Measurements from ENCODE around the gene ROR1. TPM values are rescaled to one million over a fixed set of nuclear protein-coding genes. Genes with fewer than 3 reads are reported as not detected.

ROR1 gene
- total and polyA plus RNA-seq, 4 donors = 4.0 to 30.9 (median 11.4) TPM

GRCh38 chr1:64074767-64075166, 300.9 kb downstream of the ROR1 start:
- Histone ChIP-seq H3K4me3 (ENCODE audit: low read length in 2 of 2) (no peak overlapping the region), H3K36me3 (ENCODE audit: control insufficient read depth in 1 of 2, insufficient read depth in 2 of 2, low read length in 1 of 2) (no peaks in the 10 kb centered on the region), H3K4me1 (ENCODE audit: control insufficient read depth in 1 of 2, insufficient read depth in 2 of 2, low read length in 2 of 2) (peaks cover 4 to 17% of the 10 kb centered on the region in 2 donors), H3K9me3 (ENCODE audit: control insufficient read depth, low read length) (no peaks in the 10 kb centered on the region), H3K27ac (ENCODE audit: low read depth in 1 of 2, low read length in 2 of 2) (no peak overlapping the region), H3K27me3 (ENCODE audit: control insufficient read depth in 1 of 2, insufficient read depth in 2 of 2, low read length in 1 of 2) (no peaks in the 10 kb centered on the region)
- no peak for DNase-seq
- intact Hi-C loops (cut with DNase I) = no loop called here
- no peak for ATAC-seq (ENCODE audit: low FRiP score)
- 81 to 88% methylated on average over 4 of the region's 4 CpGs for WGBS, 2 donors

- H3K9me3 ChIP-seq (ENCODE audit: control insufficient read depth, low read length) = no peaks in the 10 kb centered on the region
- ATAC-seq (ENCODE audit: low FRiP score) (no peak), DNase-seq (no peak)
- intact Hi-C loops (cut with DNase I) = no loop called here
- H3K4me3 ChIP-seq (ENCODE audit: low read length in 2 of 2) = no peak overlapping the region
- H3K27ac ChIP-seq (ENCODE audit: low read depth in 1 of 2, low read length in 2 of 2) = no peak overlapping the region
- 70 to 73% methylated on average over 8 of the region's 8 CpGs for WGBS, 2 donors
- peaks cover 4 to 12% of the 10 kb centered on the region in 2 donors for H3K4me1 ChIP-seq (ENCODE audit: control insufficient read depth in 1 of 2, insufficient read depth in 2 of 2, low read length in 2 of 2)
- no peaks in the 10 kb centered on the region for H3K36me3 ChIP-seq (ENCODE audit: control insufficient read depth in 1 of 2, insufficient read depth in 2 of 2, low read length in 1 of 2)
- no peaks in the 10 kb centered on the region for H3K27me3 ChIP-seq (ENCODE audit: control insufficient read depth in 1 of 2, insufficient read depth in 2 of 2, low read length in 1 of 2)
These were observed 303.6 kb downstream of the ROR1 start for GRCh38 chr1:64077281-64077940.

DNA sequence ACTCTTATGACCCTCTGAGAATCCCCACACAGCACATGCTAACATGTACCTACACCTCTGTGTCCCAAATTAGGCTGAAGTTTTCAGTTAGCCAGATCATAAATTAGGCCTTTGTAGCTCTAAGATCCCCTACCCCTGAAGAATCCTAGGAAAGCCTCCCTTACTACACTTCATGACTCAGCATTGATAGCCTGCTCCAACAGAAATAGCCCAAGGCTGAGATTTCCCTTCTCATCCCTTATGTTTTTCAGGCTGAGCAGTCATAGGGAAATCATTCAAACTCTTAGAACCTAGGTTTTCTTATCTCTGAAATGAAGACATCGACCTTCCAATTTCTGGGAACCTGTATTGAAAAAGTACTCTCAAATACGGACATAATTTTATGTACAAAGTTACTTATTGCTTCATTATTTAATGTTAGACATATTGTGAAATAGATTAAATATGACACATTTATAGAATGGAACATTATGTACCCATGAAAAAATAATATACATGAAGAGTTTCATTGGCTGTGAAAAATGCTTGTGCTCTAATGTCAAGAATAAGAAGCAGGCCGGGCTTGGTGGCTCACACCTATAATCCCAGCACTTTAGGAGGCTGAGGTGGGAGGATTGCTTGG, 307.2 kb downstream of the ROR1 start:
- intact Hi-C loops (cut with DNase I) = no loop called here
- peaks cover 5 to 13% of the 10 kb centered on the region in 2 donors for H3K4me1 ChIP-seq (ENCODE audit: control insufficient read depth in 1 of 2, insufficient read depth in 2 of 2, low read length in 2 of 2)

DNA sequence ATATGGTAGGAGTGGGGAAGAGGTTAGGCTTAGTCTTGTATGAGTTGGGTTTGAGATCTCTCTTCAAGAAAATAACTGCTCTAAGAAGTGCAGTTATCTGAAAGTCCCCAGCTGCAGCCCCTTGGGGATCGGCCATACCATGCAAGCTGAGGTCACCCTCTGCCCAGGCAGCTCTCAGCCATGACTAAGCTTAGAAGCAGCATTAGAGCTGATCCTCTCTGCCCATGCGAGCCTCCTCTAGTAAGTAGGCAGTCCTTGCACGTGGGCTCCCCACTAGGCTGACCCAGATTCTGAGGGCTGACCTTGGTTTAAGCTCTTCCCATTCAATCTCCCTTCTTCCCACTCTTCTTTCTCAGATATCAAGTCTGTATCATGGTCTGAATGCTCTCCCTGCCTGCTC, 308.6 kb downstream of the ROR1 start:
- no peaks in the 10 kb centered on the region for H3K27me3 ChIP-seq (ENCODE audit: control insufficient read depth in 1 of 2, insufficient read depth in 2 of 2, low read length in 1 of 2)
- no peak for ATAC-seq (ENCODE audit: low FRiP score)
- no peaks in the 10 kb centered on the region for H3K9me3 ChIP-seq (ENCODE audit: control insufficient read depth, low read length)
- H3K36me3 ChIP-seq (ENCODE audit: control insufficient read depth in 1 of 2, insufficient read depth in 2 of 2, low read length in 1 of 2) = no peaks in the 10 kb centered on the region
- H3K27ac ChIP-seq (ENCODE audit: low read depth in 1 of 2, low read length in 2 of 2) = peak overlapping the region in 1 of 2 donors; percentile 8
- peak; percentile 51 to 80 for DNase-seq
- intact Hi-C loops (cut with DNase I) = no loop called here
- 13 to 25% methylated on average over 3 of the region's 3 CpGs for WGBS, 2 donors
- peaks cover 5 to 15% of the 10 kb centered on the region in 2 donors for H3K4me1 ChIP-seq (ENCODE audit: control insufficient read depth in 1 of 2, insufficient read depth in 2 of 2, low read length in 2 of 2)
- H3K4me3 ChIP-seq (ENCODE audit: low read length in 2 of 2) = no peak overlapping the region

More for the DNA sequence above, 307.2 kb downstream of the ROR1 start:
- Histone ChIP-seq H3K36me3 (ENCODE audit: control insufficient read depth in 1 of 2, insufficient read depth in 2 of 2, low read length in 1 of 2) (no peaks in the 10 kb centered on the region), H3K4me3 (ENCODE audit: low read length in 2 of 2) (no peak overlapping the region), H3K27me3 (ENCODE audit: control insufficient read depth in 1 of 2, insufficient read depth in 2 of 2, low read length in 1 of 2) (no peaks in the 10 kb centered on the region), H3K9me3 (ENCODE audit: control insufficient read depth, low read length) (no peaks in the 10 kb centered on the region), H3K27ac (ENCODE audit: low read depth in 1 of 2, low read length in 2 of 2) (no peak overlapping the region)
- WGBS, 2 donors = 83 to 86% methylated on average over 3 of the region's 3 CpGs
- ATAC-seq (ENCODE audit: low FRiP score) (no peak), DNase-seq (no peak)

- H3K36me3 ChIP-seq (ENCODE audit: control insufficient read depth in 1 of 2, insufficient read depth in 2 of 2, low read length in 1 of 2) = no peaks in the 10 kb centered on the region
- DNase-seq = no peak
- ATAC-seq (ENCODE audit: low FRiP score) = no peak
- H3K4me3 ChIP-seq (ENCODE audit: low read length in 2 of 2) = no peak overlapping the region
- peaks cover 5 to 18% of the 10 kb centered on the region in 2 donors for H3K4me1 ChIP-seq (ENCODE audit: control insufficient read depth in 1 of 2, insufficient read depth in 2 of 2, low read length in 2 of 2)
- peak overlapping the region in 1 of 2 donors; percentile 78 for H3K27ac ChIP-seq (ENCODE audit: low read depth in 1 of 2, low read length in 2 of 2)
- no peaks in the 10 kb centered on the region for H3K27me3 ChIP-seq (ENCODE audit: control insufficient read depth in 1 of 2, insufficient read depth in 2 of 2, low read length in 1 of 2)
- intact Hi-C loops (cut with DNase I) = no loop called here
- no peaks in the 10 kb centered on the region for H3K9me3 ChIP-seq (ENCODE audit: control insufficient read depth, low read length)
- 0 to 8% methylated on average over 2 of the region's 2 CpGs for WGBS, 2 donors
These were observed 310.6 kb downstream of the ROR1 start for GRCh38 chr1:64084451-64084850.

DNA sequence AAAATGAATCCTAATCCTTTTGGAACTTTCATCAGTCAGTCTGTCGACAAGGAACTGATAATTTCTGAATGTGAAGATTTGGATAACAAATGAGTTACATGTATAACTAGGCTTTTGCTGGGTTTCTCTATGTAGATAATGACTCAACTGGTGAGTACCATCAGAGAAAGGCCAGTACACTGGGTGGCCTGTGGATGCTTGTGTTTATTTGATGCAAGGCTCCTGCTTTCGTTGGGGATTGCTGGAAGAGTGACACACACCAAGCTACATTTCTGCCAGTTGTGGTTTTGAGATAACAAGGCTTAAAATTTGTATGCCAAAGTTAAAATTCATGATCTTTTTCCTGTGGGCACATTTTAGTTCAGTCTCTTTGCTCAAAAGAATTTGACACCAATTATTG, 314.0 kb downstream of the ROR1 start:
- Histone ChIP-seq H3K4me1 (ENCODE audit: control insufficient read depth in 1 of 2, insufficient read depth in 2 of 2, low read length in 2 of 2) (peaks cover 5 to 24% of the 10 kb centered on the region in 2 donors), H3K9me3 (ENCODE audit: control insufficient read depth, low read length) (no peaks in the 10 kb centered on the region), H3K36me3 (ENCODE audit: control insufficient read depth in 1 of 2, insufficient read depth in 2 of 2, low read length in 1 of 2) (no peaks in the 10 kb centered on the region), H3K27me3 (ENCODE audit: control insufficient read depth in 1 of 2, insufficient read depth in 2 of 2, low read length in 1 of 2) (no peaks in the 10 kb centered on the region), H3K27ac (ENCODE audit: low read depth in 1 of 2, low read length in 2 of 2) (no peak overlapping the region), H3K4me3 (ENCODE audit: low read length in 2 of 2) (no peak overlapping the region)
- intact Hi-C loops (cut with DNase I) = no loop called here
- WGBS, 2 donors = 1 to 5% methylated on average over 2 of the region's 2 CpGs
- ATAC-seq (ENCODE audit: low FRiP score) = no peak
- no peak for DNase-seq

DNA sequence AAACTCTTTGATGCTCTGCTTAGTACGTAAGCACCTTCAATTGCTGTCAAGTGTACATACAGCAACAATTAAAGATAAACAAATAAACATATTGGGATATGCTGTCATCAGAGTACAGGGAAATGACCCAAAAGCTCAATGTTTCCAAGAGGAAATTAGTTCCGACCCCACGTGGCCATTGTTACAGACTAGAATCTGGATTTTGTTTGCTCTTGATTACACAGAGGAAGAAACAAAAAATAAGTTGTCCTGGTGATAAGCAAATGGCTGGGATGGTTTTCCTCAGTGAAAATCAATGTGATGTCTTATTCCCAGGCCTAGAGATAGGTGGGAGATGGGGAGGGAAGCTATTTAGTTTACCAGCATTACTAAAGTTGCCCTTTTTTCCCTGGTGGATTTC, 316.6 kb downstream of the ROR1 start:
- H3K36me3 ChIP-seq (ENCODE audit: control insufficient read depth in 1 of 2, insufficient read depth in 2 of 2, low read length in 1 of 2) = no peaks in the 10 kb centered on the region
- WGBS, 2 donors = 72 to 76% methylated on average over 3 of the region's 3 CpGs
- H3K4me1 ChIP-seq (ENCODE audit: control insufficient read depth in 1 of 2, insufficient read depth in 2 of 2, low read length in 2 of 2) = peaks cover 0 to 19% of the 10 kb centered on the region in 2 donors
- ATAC-seq (ENCODE audit: low FRiP score) (no peak), DNase-seq (no peak)
- H3K27ac ChIP-seq (ENCODE audit: low read depth in 1 of 2, low read length in 2 of 2) = no peak overlapping the region
- no peaks in the 10 kb centered on the region for H3K27me3 ChIP-seq (ENCODE audit: control insufficient read depth in 1 of 2, insufficient read depth in 2 of 2, low read length in 1 of 2)
- intact Hi-C loops (cut with DNase I) = loop anchor here in 1 of 2 donors (5.0 kb wide), 1 partner anchor 48 kb away; no protein-coding TSS in a partner anchor
- H3K4me3 ChIP-seq (ENCODE audit: low read length in 2 of 2) = no peak overlapping the region
- no peaks in the 10 kb centered on the region for H3K9me3 ChIP-seq (ENCODE audit: control insufficient read depth, low read length)

- Histone ChIP-seq H3K4me1 (ENCODE audit: control insufficient read depth in 1 of 2, insufficient read depth in 2 of 2, low read length in 2 of 2) (peaks cover 0 to 14% of the 10 kb centered on the region in 2 donors), H3K27ac (ENCODE audit: low read depth in 1 of 2, low read length in 2 of 2) (peak overlapping the region; percentile 63 to 76), H3K36me3 (ENCODE audit: control insufficient read depth in 1 of 2, insufficient read depth in 2 of 2, low read length in 1 of 2) (no peaks in the 10 kb centered on the region), H3K4me3 (ENCODE audit: low read length in 2 of 2) (no peak overlapping the region), H3K27me3 (ENCODE audit: control insufficient read depth in 1 of 2, insufficient read depth in 2 of 2, low read length in 1 of 2) (no peaks in the 10 kb centered on the region), H3K9me3 (ENCODE audit: control insufficient read depth, low read length) (no peaks in the 10 kb centered on the region)
- 25% methylated on average over 5 of the region's 5 CpGs for WGBS, 2 donors
- no peak for DNase-seq
- ATAC-seq (ENCODE audit: low FRiP score) = peak; percentile 50
- intact Hi-C loops (cut with DNase I) = loop anchor here in 1 of 2 donors (5.0 kb wide), 1 partner anchor 51 kb away; no protein-coding TSS in a partner anchor
These were observed 319.1 kb downstream of the ROR1 start for GRCh38 chr1:64092851-64093371.

GRCh38 chr1:64093941-64094340, 320.1 kb downstream of the ROR1 start:
- intact Hi-C loops (cut with DNase I) = loop anchor here in 1 of 2 donors (5.0 kb wide), 1 partner anchor 52 kb away; no protein-coding TSS in a partner anchor
- no peaks in the 10 kb centered on the region for H3K9me3 ChIP-seq (ENCODE audit: control insufficient read depth, low read length)
- no peak overlapping the region for H3K27ac ChIP-seq (ENCODE audit: low read depth in 1 of 2, low read length in 2 of 2)
- DNase-seq = no peak
- H3K4me1 ChIP-seq (ENCODE audit: control insufficient read depth in 1 of 2, insufficient read depth in 2 of 2, low read length in 2 of 2) = peaks cover 0 to 14% of the 10 kb centered on the region in 2 donors
- ATAC-seq (ENCODE audit: low FRiP score) = no peak
- no peak overlapping the region for H3K4me3 ChIP-seq (ENCODE audit: low read length in 2 of 2)
- no peaks in the 10 kb centered on the region for H3K27me3 ChIP-seq (ENCODE audit: control insufficient read depth in 1 of 2, insufficient read depth in 2 of 2, low read length in 1 of 2)
- H3K36me3 ChIP-seq (ENCODE audit: control insufficient read depth in 1 of 2, insufficient read depth in 2 of 2, low read length in 1 of 2) = no peaks in the 10 kb centered on the region
